K562 (cell line): ENCODE data around the gene C2CD2. TPM values are rescaled to one million over a fixed set of nuclear protein-coding genes. Genes with fewer than 3 reads are reported as not detected.

ENCODE experiments used
- ATAC-seq: fragments of 200-7000 bp; cut with Tn5 transposase; 3 replicates; pipeline ENCODE4 v1.9.1; 2020; ENCODE audit warnings: moderate library complexity
- BruUV-seq: library from RNA; stranded (reverse); fragments of 400-500 nt; replicated peaks from 2 replicates; lab custom pipeline; 2021; lab: Mats Ljungman, UMichigan
- CTCF ChIA-PET: fragments of 300-600 bp; formaldehyde crosslinking; extraction: SDS; loops from one replicate; lab custom pipeline; 2021; ENCODE audit warnings: low intra/inter-chr PET ratio; lab: Yijun Ruan, JAX
- POLR2A ChIA-PET: fragments of 300-600, 350-650 bp; sonication (Branson Sonifier 250); formaldehyde crosslinking; extraction: SDS; loops from one replicate; lab custom pipeline; 2021; ENCODE audit warnings: antibody characterized with exemption, inconsistent platforms; lab: Yijun Ruan, JAX
- DNase-seq, 4 experiments: peaks; one replicate each; pipeline versions ENCODE4 v3.0.0 to v3.0.0-alpha.2; 2011 to 2018; ENCODE audit warnings: low spot score in 3 of 4, mixed read lengths in 3 of 4; ENCODE audit errors: extremely low read depth in 1 of 4
- FAIRE-seq: peaks from 2 replicates; lab custom pipeline; 2011; peaks lifted over from hg19 to GRCh38; lab: Jason Lieb, UNC
- H2AFZ ChIP-seq: 2 replicates; pipeline ENCODE4 v1.6.0; 2011; ENCODE audit warnings: low read depth, low read length, control low read depth, inconsistent platforms
- H3K27ac ChIP-seq: fragments of 200-600 bp; 3 replicates; pipeline ENCODE4 v1.8.0; 2011; ENCODE audit warnings: low read depth, mild to moderate bottlenecking, control low read depth, inconsistent platforms, low read length, moderate library complexity, mixed read lengths; ENCODE audit errors: extremely low read depth
- H3K27me3 ChIP-seq, 2 experiments: fragments of 300-600 bp in 1 of 2; 2 replicates in 1 of 2; 3 replicates in 1 of 2; pipeline versions ENCODE4 v1.6.0 to v1.8.0; 2011; ENCODE audit warnings: inconsistent platforms in 2 of 2, low read length in 2 of 2, mild to moderate bottlenecking in 1 of 2, mixed read lengths in 1 of 2, moderate library complexity in 1 of 2; ENCODE audit not compliant: control insufficient read depth in 2 of 2, insufficient read depth in 2 of 2
- H3K36me3 ChIP-seq: fragments of 300-600 bp; 3 replicates; pipeline ENCODE4 v1.8.0; 2011; ENCODE audit warnings: mild to moderate bottlenecking, low read length, inconsistent platforms; ENCODE audit not compliant: control insufficient read depth, insufficient read depth
- H3K4me1 ChIP-seq, 2 experiments: fragments of 200-600 bp in 1 of 2; replicated peaks in 1 of 2; 2 replicates in 1 of 2; 3 replicates in 1 of 2; pipeline versions ENCODE4 v1.5.1 to v1.8.0; 2011; ENCODE audit warnings: inconsistent platforms in 2 of 2, low read length in 2 of 2, mild to moderate bottlenecking in 1 of 2, mixed read lengths in 1 of 2, moderate library complexity in 1 of 2; ENCODE audit not compliant: control insufficient read depth in 2 of 2, insufficient read depth in 2 of 2
- H3K4me2 ChIP-seq: 2 replicates; pipeline ENCODE4 v1.6.1; 2011; ENCODE audit warnings: low read length, control low read depth, inconsistent platforms, mixed read lengths; ENCODE audit not compliant: insufficient read depth
- H3K4me3 ChIP-seq: fragments of 200-600 bp; sonication (generic), shearing (Covaris generic); 2 replicates; pipeline ENCODE4 v1.5.1; 2016; ENCODE audit warnings: control low read depth, inconsistent platforms
- H3K79me2 ChIP-seq: fragments of 200-600 bp; 3 replicates; pipeline ENCODE4 v1.8.0; 2011; ENCODE audit warnings: low read length, inconsistent platforms; ENCODE audit not compliant: control insufficient read depth, insufficient read depth
- H3K9ac ChIP-seq, 2 experiments: 2 replicates each; pipeline versions ENCODE4 v1.6.0 to v1.6.1; 2011; ENCODE audit warnings: low read depth in 2 of 2, low read length in 2 of 2, control low read depth in 1 of 2, inconsistent platforms in 1 of 2, mild to moderate bottlenecking in 1 of 2, mixed read lengths in 1 of 2; ENCODE audit not compliant: insufficient read depth in 1 of 2
- H3K9me1 ChIP-seq: one replicate; pipeline ENCODE4 v1.6.0; 2011; ENCODE audit warnings: inconsistent platforms, mild to moderate bottlenecking, low read length, moderate library complexity; ENCODE audit not compliant: control insufficient read depth, insufficient read depth
- H3K9me3 ChIP-seq: replicated peaks from 2 replicates; pipeline ENCODE4 v1.5.1; 2011; ENCODE audit warnings: low read depth, low read length, inconsistent platforms; ENCODE audit not compliant: control insufficient read depth, insufficient read depth
- H4K20me1 ChIP-seq: replicated peaks from 2 replicates; pipeline ENCODE4 v1.6.1; 2011; ENCODE audit warnings: low read length, inconsistent platforms, mixed read lengths; ENCODE audit not compliant: control insufficient read depth, insufficient read depth
- GTF2E2 ChIP-seq: fragments of 200-800 bp; sonication (Bioruptor generic); IDR thresholded peaks from 2 replicates; pipeline ENCODE4 v1.6.1; 2016; ENCODE audit warnings: missing genetic modification characterization, missing compliant biosample characterization
- HIVEP1 ChIP-seq: fragments of 250-450 bp; sonication (Bioruptor Pico); IDR thresholded peaks from 2 replicates; pipeline ENCODE4 v1.4.0; 2020; ENCODE audit warnings: mild to moderate bottlenecking
- NELFE ChIP-seq: IDR thresholded peaks from 2 replicates; pipeline ENCODE4 v1.6.1; 2011; ENCODE audit warnings: mild to moderate bottlenecking; ENCODE audit not compliant: insufficient read depth, insufficient read length
- RBM34 ChIP-seq: fragments of 200-400 bp; formaldehyde crosslinking; IDR thresholded peaks from 2 replicates; pipeline ENCODE4 v1.6.1; 2018; ENCODE audit warnings: low read length, borderline replicate concordance; ENCODE audit not compliant: insufficient read depth
- TOE1 ChIP-seq, 2 experiments: fragments of 450-650 bp in 1 of 2; sonication (generic) in 1 of 2; formaldehyde crosslinking in 1 of 2; IDR thresholded peaks; 2 replicates each; pipeline versions ENCODE4 v1.7.1 to v1.8.0; 2016 to 2022; ENCODE audit warnings: borderline replicate concordance in 2 of 2, mild to moderate bottlenecking in 2 of 2, antibody characterized with exemption in 1 of 2, inconsistent platforms in 1 of 2, low read depth in 1 of 2, missing genetic modification reagents in 1 of 2, moderate library complexity in 1 of 2
- ZBTB8A ChIP-seq: fragments of 450-650 bp; IDR thresholded peaks from 2 replicates; pipeline ENCODE4 v1.6.1; 2018; ENCODE audit warnings: mild to moderate bottlenecking, moderate library complexity; ENCODE audit not compliant: partially characterized antibody
- ZNF239 ChIP-seq: fragments of 250-450 bp; sonication (Bioruptor Pico); IDR thresholded peaks from 2 replicates; pipeline ENCODE4 v1.4.0; 2020; ENCODE audit warnings: mild to moderate bottlenecking
- ZNF277 ChIP-seq: fragments of 250-450 bp; sonication (Bioruptor Pico); IDR thresholded peaks from 2 replicates; pipeline ENCODE4 v1.8.0; 2022; ENCODE audit warnings: inconsistent platforms, mild to moderate bottlenecking, moderate library complexity, borderline replicate concordance
- WGBS: fragments of 100-300 bp; shearing (Covaris generic); methylation state at CpG from one replicate; pipeline ENCODE4 v1.1.6; 2016; ENCODE audit warnings: low coverage, mixed read lengths; ENCODE audit not compliant: insufficient coverage; ENCODE audit errors: missing lambda C conversion rate; 5-methylcytosine and 5-hydroxymethylcytosine counted together
- in situ Hi-C: fragments of 300-500 bp; cut with MboI; formaldehyde crosslinking; loops from 4 replicates; pipeline ENCODE4 v1.15.0; 2018; ENCODE audit warnings: inconsistent platforms, mixed read lengths
- intact Hi-C: fragments of 100-400 bp; cut with micrococcal nuclease; formaldehyde crosslinking; loops from 2 replicates; pipeline ENCODE4 v1.14.2; 2022
- polyA plus RNA-seq, 8 experiments: library from polyadenylated mRNA; depleted of rRNA in 4 of 8; stranded (reverse) in 5 of 8; unstranded in 3 of 8; fragments of >200 nt; fragmentation: Nextera tagmentation in 2 of 8; fragmentation: Illumina TruSeq in 1 of 8; extraction: Ambion mirVana in 2 of 8; extraction: Trizol in 1 of 8; gene quantifications; 2 replicates each; pipeline versions ENCODE4 v1.2.1 to v1.2.3, GENCODE V29; 2011 to 2014; ENCODE audit warnings: inconsistent platforms in 1 of 8, missing spikeins in 1 of 8
- total RNA-seq, 7 experiments: library from RNA; depleted of rRNA in 6 of 7; stranded (reverse); fragments of >200 nt in 6 of 7; fragmentation: Illumina TruSeq in 2 of 7; extraction: Trizol in 2 of 7; gene quantifications; 2 replicates each; pipeline versions ENCODE4 v1.2.1 to v1.2.3, GENCODE V29; 2011 to 2021; ENCODE audit warnings: low replicate concordance in 1 of 7
- TF ChIP-seq, protein P1 (sequence below): IDR thresholded peaks from 3 replicates; pipeline ENCODE4 v1.6.1; 2011; ENCODE audit warnings: borderline replicate concordance, mild to moderate bottlenecking, moderate library complexity; ENCODE audit not compliant: insufficient read length; ENCODE audit errors: extremely low read depth
- TF ChIP-seq, protein P2 (sequence below): IDR thresholded peaks from 2 replicates; pipeline ENCODE4 v1.6.1; 2011; ENCODE audit not compliant: insufficient read length; ENCODE audit errors: extremely low read depth
- TF ChIP-seq, protein P3 (sequence below): sonication (generic); IDR thresholded peaks from 2 replicates; pipeline ENCODE4 v1.6.1; 2016

C2CD2 gene
- total and polyA plus RNA-seq, 9 of the 15 experiments (the other 6 are each of a cell fraction or from before 2014, with no cell fraction given): 1.3 to 21.6 (median 12.1) TPM

- TF ChIP-seq, protein P1, sequence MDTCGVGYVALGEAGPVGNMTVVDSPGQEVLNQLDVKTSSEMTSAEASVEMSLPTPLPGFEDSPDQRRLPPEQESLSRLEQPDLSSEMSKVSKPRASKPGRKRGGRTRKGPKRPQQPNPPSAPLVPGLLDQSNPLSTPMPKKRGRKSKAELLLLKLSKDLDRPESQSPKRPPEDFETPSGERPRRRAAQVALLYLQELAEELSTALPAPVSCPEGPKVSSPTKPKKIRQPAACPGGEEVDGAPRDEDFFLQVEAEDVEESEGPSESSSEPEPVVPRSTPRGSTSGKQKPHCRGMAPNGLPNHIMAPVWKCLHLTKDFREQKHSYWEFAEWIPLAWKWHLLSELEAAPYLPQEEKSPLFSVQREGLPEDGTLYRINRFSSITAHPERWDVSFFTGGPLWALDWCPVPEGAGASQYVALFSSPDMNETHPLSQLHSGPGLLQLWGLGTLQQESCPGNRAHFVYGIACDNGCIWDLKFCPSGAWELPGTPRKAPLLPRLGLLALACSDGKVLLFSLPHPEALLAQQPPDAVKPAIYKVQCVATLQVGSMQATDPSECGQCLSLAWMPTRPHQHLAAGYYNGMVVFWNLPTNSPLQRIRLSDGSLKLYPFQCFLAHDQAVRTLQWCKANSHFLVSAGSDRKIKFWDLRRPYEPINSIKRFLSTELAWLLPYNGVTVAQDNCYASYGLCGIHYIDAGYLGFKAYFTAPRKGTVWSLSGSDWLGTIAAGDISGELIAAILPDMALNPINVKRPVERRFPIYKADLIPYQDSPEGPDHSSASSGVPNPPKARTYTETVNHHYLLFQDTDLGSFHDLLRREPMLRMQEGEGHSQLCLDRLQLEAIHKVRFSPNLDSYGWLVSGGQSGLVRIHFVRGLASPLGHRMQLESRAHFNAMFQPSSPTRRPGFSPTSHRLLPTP: no peak
- TF ChIP-seq ZNF277 (CRISPR knock-in tag): no peak
- TF ChIP-seq NELFE: no peak
- TF ChIP-seq, all 486 proteins: peak for 0
Measured at GRCh38 chr21:41875086-41875485, 78.7 kb downstream of the C2CD2 start (continued).

GRCh38 chr21:41874611-41875010 is 79.2 kb downstream of the C2CD2 start:
- Histone ChIP-seq H3K36me3 (peaks cover 12% of the 10 kb centered on the region; the same call in 2 of the 3 replicates), H2AFZ (no peak overlapping the region), H3K9me1 (peaks cover 3% of the 10 kb centered on the region), H3K4me3 (no peak overlapping the region), H3K4me2 (no peak overlapping the region), H3K27ac (no peak overlapping the region), H3K27me3 (no peaks in the 10 kb centered on the region), H3K79me2 (peaks cover 39% of the 10 kb centered on the region), H3K4me1 (peaks cover 16 to 28% of the 10 kb centered on the region in 2 experiments), H3K9me3 (no peaks in the 10 kb centered on the region), H3K9ac (peak overlapping the region in 1 of 2 experiments; percentile 41; a peak in 2 of 4 replicates), H4K20me1 (no peaks in the 10 kb centered on the region)
- WGBS: 87% methylated on average over 11 of the region's 11 CpGs
- FAIRE-seq (no peak), ATAC-seq (no peak), DNase-seq (no peak)
- no TSS peak for BruUV-seq
- in situ Hi-C loops (no loop called here), intact Hi-C loops (loop anchor here (5.0 to 10.0 kb wide), 2 partner anchors 83 to 140 kb away; partner anchors contain the start of gene ZBTB21)
- CTCF ChIA-PET: no interaction called here
- POLR2A ChIA-PET: interaction anchor here (0.6 kb wide), 1 partner anchor 234 kb away, joined by 4 read pairs; no protein-coding TSS in a partner anchor
- TF ChIP-seq HIVEP1 (no peak), RBM34 (no peak), ZBTB8A (no peak), GTF2E2 (tag) (no peak), ZNF239 (CRISPR knock-in tag) (no peak), TOE1 (IDR thresholded peaks at IDR 0.05; ENCODE audit: borderline replicate concordance) (no peak), TOE1 (CRISPR knock-in tag; IDR thresholded peaks at IDR 0.05; ENCODE audit: borderline replicate concordance, low read depth) (no peak)
- TF ChIP-seq, protein P2, sequence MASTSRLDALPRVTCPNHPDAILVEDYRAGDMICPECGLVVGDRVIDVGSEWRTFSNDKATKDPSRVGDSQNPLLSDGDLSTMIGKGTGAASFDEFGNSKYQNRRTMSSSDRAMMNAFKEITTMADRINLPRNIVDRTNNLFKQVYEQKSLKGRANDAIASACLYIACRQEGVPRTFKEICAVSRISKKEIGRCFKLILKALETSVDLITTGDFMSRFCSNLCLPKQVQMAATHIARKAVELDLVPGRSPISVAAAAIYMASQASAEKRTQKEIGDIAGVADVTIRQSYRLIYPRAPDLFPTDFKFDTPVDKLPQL: no peak
- TF ChIP-seq, protein P3, sequence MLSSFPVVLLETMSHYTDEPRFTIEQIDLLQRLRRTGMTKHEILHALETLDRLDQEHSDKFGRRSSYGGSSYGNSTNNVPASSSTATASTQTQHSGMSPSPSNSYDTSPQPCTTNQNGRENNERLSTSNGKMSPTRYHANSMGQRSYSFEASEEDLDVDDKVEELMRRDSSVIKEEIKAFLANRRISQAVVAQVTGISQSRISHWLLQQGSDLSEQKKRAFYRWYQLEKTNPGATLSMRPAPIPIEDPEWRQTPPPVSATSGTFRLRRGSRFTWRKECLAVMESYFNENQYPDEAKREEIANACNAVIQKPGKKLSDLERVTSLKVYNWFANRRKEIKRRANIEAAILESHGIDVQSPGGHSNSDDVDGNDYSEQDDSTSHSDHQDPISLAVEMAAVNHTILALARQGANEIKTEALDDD: no peak
